Activated gamma-delta T cell treated with Interleukin-2 at 50 U/mL for 16 hours (primary cell): ENCODE results near the gene MAPK8.
"Not testable (repeated sequence)": the region's sequence is repeated elsewhere in the genome, so short reads cannot be mapped to it uniquely, and the experiment has no call there.

Experiments
- DNase-seq: peaks from one replicate; pipeline ENCODE4 v3.0.0-alpha.2; 2020

The MAPK8 gene

DNA sequence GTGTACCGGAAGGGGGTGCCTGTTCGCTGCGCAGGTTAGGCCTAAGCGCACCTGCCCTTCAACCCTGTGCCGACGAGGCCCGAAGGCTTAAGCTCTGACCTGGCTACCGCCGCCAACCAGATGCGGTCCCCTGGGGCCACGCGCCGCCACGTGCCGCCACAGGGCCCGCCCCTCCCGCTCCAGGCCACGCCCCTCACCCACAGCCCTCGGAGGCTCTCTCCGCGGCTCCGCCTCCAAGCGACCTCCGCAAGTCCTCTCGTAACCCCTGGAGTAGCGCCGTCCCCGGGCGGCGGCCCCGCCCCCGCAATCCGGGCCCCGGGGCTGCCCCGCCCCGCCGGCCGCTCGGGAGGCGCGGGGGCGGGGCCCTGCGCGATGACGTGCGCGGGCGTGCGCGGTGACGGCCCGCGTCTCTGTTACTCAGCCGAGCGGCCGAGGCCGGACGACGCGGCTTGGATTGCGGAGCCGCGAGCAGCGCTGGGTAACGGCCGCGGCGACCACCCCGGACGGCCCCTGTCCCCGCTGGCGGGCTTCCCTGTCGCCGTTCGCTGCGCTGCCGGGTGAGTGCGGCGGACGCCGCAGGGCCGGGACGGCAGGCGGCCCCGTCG is at the start of gene MAPK8:
TSS of gene MAPK8 (plus strand) at position 413 of the 605 bp plus-strand sequence. CDS start 94,984 bp downstream, outside the sequence.
- DNase-seq = peak; percentile 89

- DNase-seq = no peak
Measured at GRCh38 chr10:48257407-48257961, 49.0 kb upstream of the MAPK8 start.

DNA sequence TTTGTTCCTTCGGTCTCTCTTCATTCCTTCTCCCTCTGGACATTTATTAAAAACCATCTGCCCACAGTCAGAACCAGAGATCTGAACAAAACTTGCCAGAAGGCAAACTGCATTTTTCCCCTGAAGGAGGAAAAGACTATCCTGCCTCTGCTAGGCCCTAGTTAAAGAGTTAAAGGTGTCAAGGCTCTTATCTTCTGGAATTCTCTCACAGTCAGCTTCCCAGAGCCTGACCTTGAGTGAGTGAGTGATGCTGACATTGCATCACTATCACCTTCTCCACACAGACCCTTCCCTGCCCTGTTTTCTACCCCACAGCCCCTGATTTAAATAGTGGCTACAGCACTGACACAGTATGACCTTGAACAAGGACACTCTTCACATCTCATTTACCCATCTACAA is 48.4 kb upstream of the MAPK8 start:
- no peak for DNase-seq

DNA sequence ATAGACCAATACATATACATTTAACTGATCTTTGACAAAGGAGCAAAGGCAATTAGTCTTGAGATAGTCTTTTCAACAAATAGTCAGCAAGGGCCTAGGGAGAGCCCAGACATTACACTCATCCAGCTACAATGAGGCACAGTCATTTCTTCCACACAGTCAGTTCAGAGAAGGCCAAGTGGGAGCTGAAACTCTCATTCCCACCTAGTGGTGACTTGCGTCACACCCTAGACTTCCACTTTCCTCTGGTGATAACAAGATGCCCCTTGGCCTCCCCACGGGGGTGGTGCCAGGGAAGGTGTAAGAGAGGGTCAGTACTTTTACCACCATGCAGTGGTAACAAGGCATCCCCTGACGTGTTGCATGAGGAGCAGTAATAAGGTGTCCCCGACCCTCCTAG is 39.9 kb upstream of the MAPK8 start:
- no peak for DNase-seq

GRCh38 chr10:48271047-48271730 is 35.3 kb upstream of the MAPK8 start:
- no peak for DNase-seq

DNA sequence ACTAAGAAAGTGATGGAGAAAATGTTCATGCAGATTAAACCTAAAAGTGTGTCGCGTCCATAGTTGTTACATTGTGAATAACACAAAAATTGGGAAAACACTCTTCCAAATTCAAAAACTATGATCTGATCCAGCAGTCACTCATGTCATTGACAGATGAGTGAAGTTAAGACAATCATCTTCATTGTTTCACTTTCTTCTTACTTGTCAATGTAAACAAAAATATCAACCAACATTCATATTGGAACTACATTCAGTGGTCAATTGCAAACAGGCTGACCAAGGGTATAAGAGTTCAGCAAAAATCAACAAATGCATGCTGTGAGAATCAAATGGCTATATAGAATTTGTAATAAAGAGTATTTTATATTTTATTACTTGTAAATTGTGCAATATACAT is 33.8 kb upstream of the MAPK8 start:
- DNase-seq = no peak

DNA sequence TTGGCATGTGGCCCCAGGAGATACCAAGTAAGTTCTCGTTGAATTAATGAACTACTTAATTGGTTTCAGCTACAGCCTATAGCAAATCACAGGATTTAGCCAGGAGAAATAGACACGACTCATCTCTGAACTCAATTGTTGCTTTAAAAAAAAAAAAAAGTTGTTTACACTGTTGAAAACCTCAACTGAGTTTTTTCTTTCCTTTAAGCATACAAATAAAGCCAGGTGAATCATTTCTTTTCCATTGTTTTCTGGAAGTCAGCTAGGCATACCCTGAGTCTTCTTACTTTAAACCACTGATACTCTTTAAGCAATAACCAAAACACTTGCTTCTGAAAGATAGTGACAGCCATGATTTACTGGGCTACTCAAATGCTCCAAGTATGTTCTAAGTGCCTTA is 32.7 kb upstream of the MAPK8 start:
- no peak for DNase-seq

- no peak for DNase-seq
Measured at GRCh38 chr10:48274636-48275035, 31.8 kb upstream of the MAPK8 start, which contains the start of gene FRMPD2. Gene FRMPD2, minus strand, starts transcription at chr10:48274696. Its CDS starts 129 bp downstream, at chr10:48274567.

DNA sequence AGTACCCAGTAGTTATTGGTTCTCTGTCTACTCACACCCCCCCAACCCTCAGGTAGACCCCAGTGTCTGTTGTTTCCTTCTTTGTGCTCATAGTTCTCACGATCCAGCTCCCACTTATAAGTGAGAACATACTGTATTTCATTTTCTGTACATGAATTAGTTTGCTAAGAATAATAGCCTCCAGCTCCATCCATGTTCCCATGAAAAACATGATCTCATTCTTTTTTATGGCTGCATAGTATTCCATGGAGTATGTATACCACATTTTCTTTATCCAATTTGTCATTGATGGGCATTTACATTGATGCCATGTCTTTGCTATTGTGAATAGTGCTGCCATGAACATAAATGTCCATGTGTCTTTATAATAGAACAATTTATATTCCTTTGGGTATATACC is 29.4 kb upstream of the MAPK8 start:
- DNase-seq = no peak

- no peak for DNase-seq
Measured at GRCh38 chr10:48279081-48279751, 27.3 kb upstream of the MAPK8 start.

GRCh38 chr10:48281697-48282096 is 24.8 kb upstream of the MAPK8 start:
- DNase-seq = not testable (repeated sequence)

DNA sequence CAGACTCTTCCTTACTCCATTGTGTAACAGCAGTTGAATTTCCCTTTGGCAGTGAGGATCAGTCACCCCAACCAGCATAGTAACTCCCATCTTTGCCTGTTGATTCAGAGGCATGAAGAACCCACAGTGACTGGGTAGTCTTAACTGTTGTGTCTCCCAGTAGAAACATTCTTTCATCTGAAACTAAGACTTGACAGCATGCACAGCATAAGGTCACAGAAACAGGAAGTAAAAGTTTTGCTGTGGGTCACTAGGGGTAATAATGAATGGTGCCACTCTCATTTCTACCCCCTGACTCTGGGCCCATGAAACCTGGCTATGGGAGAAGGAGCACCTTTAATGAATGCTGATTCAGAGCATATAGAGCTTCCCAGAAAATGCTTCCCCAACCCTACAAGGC is 23.6 kb upstream of the MAPK8 start:
- no peak for DNase-seq

GRCh38 chr10:48284002-48284546 is 22.4 kb upstream of the MAPK8 start:
- no peak for DNase-seq

DNA sequence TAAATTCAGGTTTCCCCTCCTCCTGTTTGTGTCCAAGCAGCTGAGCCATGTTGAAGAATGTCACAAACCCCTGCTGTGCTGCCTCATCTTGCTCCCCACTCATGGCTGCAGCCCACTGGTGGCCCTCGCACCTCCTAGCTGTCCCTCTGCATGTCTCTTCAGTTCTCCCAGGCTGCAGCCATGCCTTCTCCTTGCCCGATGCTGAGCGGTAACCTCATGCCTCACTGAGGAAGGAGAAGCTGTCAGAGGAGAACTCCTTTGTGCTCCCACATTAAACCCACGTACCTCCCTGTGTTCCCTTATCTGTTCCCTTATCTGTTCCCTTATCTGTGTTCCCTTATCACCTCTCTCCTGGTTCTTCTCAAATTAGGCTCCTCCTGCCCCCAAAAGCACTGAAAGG is 21.7 kb upstream of the MAPK8 start:
- no peak for DNase-seq

DNA sequence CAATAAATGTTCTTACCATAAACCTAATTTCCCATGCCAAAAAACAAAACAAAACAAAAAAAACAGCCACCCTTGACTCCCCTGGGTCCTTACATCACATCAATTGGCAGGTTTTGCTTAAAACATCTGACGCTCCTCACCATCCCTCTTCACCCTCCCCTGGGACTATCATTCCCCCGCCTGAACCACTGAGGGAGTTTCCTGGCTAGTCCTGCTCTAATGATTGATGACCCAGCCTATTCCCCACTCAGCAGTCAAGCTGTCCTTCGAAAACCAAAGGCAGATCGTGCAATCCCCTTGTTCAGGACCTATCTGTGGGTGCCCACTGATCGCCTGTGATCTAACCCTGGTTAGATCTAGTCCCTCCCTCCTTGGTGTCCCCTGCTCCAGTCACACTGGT is 20.8 kb upstream of the MAPK8 start:
- DNase-seq = no peak

DNA sequence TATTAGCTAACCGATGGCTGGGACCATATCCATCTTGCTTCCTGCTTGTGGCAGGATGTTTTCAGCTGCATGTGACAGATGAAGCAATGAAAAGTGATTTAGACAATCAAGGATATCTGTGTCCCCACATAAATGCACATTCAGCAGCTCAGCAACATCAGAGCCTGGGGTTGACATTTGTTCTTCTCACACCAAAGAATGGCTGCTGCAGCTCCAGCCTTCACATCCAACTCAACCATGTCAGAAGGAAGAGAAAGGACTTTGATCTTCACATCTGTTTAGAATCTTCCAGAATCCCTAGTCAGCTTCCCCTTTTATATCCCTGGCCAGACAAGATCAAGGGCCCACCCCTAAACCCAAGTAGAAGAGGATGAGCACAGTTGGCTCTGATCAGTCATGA is 20.1 kb upstream of the MAPK8 start:
- DNase-seq = no peak

DNA sequence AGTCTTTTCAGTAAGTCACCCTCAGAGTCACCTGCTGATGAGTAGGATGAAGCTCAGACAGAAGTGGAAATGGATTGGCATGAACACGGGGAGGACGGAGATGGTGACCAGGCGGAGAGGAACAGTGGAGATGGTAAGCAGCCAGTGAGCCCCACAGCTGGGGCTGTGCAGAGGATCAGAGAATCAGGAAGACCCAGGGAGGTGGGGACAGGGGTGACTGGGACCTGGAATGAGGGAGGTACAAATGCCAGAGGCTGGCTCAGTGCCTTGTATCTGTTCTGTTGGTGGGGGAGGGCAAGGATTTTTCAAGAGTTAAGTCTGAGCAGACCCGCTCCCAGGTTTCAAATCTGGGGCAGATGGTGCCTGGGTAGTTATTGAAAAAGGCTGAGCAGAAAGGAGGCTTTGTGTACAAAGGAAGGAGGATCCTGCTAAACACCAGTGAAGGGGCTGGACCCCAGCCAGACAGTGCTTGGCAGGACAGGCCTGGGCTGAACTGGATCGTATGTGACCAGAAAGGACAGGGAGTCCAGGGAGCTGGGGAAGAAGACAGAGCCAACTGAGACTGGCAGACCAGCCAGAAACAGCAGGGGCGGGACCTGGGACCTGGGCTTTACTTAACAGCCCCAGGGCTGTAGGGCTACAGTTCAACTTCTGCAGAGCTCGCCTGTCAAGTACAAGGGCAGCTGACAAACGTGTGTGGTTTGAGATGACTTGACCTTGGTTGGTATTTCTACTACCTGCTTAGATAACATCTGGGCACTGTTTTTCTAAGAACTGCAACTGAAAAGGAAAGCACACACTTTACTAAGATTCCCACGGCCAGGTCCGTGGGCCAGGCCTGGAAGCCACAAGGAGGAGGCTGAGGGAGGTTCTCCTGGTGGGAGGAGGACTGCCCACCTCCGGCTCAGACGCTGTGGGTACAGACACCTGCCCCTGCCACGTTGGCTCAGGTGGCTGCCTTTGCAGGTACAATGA is 18.8 kb upstream of the MAPK8 start:
- no peak for DNase-seq

DNA sequence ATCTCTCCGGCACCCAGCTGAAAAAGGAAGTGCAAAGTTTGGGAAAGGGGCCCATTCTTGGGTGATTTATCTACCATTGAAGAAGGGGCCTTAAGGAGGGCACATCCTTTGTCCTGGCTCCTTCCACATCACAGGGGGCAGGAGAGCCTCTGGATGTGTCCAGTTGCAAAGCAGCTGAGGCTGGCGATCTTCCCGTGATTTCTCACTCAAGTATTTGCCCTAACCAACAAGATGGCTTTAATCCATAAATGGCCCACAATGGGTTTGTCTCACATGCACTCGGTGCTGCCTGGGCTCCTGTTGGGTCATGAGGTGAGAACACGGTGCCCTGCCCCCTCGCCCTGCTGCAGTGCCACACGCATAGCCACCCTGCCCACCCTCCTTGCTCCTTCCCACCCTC is 17.8 kb upstream of the MAPK8 start:
- DNase-seq = no peak

GRCh38 chr10:48289501-48290238 is 16.8 kb upstream of the MAPK8 start:
- peak; percentile 36 for DNase-seq

- no peak for DNase-seq
Measured at GRCh38 chr10:48290286-48290685, 16.2 kb upstream of the MAPK8 start.

DNA sequence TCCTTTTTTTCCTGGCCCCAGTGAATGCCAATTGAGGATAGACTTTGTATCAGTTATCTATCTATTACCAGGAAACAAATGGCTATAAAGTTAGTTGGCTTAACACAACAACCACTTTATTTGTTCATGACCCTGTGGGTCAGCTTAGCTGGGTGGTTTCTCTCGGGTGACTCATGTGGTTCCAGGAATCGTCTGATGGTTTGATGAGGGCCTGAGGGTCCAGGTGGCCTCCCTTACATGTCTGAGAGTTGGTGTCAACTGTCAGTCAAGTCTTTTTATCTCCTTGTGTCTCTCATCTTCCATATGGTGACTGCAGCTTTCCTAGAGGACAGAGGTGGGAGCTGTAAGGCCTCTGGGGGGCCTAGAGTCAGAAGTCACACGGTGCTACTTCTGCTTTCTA is 15.3 kb upstream of the MAPK8 start:
- DNase-seq = no peak

- DNase-seq = no peak
Measured at GRCh38 chr10:48292616-48293015, 13.9 kb upstream of the MAPK8 start.
